Measurements from ENCODE around the gene TAGAP.
A peak's percentile ranks its signal among the peaks of the same experiment; 100 is the strongest.
"Not testable (repeated sequence)": the region's sequence is repeated elsewhere in the genome, so short reads cannot be mapped to it uniquely, and the experiment has no call there.

The TAGAP gene

GRCh38 chr6:159038914-159039884 is 5.6 kb downstream of the TAGAP start:
- TF ChIP-seq CTCF (conservative IDR thresholded peaks at IDR 0.05; ENCODE audit: low read length) = no peak
- no peak overlapping the region for H3K4me3 ChIP-seq (ENCODE audit: low read length)

GRCh38 chr6:159038318-159038717 is 6.5 kb downstream of the TAGAP start:
- not testable (repeated sequence) for DNase-seq (ENCODE audit: low read depth); H3K4me3 ChIP-seq (ENCODE audit: low read length)

More at GRCh38 chr6:159038914-159039884, 5.6 kb downstream of the TAGAP start:
- DNase-seq (ENCODE audit: low read depth) = peak; percentile 55

- no peak overlapping the region for H3K4me3 ChIP-seq (ENCODE audit: low read length)
- TF ChIP-seq CTCF (conservative IDR thresholded peaks at IDR 0.05; ENCODE audit: low read length) = no peak
- no peak for DNase-seq (ENCODE audit: low read depth)
These were observed 7.0 kb downstream of the TAGAP start for GRCh38 chr6:159037756-159038290.

- no peak for DNase-seq (ENCODE audit: low read depth)
- no peak overlapping the region for H3K4me3 ChIP-seq (ENCODE audit: low read length)
- TF ChIP-seq CTCF (conservative IDR thresholded peaks at IDR 0.05; ENCODE audit: low read length) = no peak
These were observed 8.1 kb downstream of the TAGAP start for GRCh38 chr6:159036673-159037072.

GRCh38 chr6:159035891-159036290 is 8.9 kb downstream of the TAGAP start:
- no peak for TF ChIP-seq CTCF (conservative IDR thresholded peaks at IDR 0.05; ENCODE audit: low read length)
- H3K4me3 ChIP-seq (ENCODE audit: low read length) = no peak overlapping the region
- no peak for DNase-seq (ENCODE audit: low read depth)

GRCh38 chr6:159033160-159034049 is 11.4 kb downstream of the TAGAP start:
- no peak for TF ChIP-seq CTCF (conservative IDR thresholded peaks at IDR 0.05; ENCODE audit: low read length)
- no peak for DNase-seq (ENCODE audit: low read depth)
- no peak overlapping the region for H3K4me3 ChIP-seq (ENCODE audit: low read length)

GRCh38 chr6:159031846-159032245 is 12.9 kb downstream of the TAGAP start:
- H3K4me3 ChIP-seq (ENCODE audit: low read length) = no peak overlapping the region
- TF ChIP-seq CTCF (conservative IDR thresholded peaks at IDR 0.05; ENCODE audit: low read length) = no peak
- no peak for DNase-seq (ENCODE audit: low read depth)
